Adrenal gland (tissue), 12 donors: ENCODE data around the gene MRPS5. TPM values are rescaled to one million over a fixed set of nuclear protein-coding genes. Genes with fewer than 3 reads are reported as not detected.

ENCODE experiments used
- DNase-seq, 7 donors: peaks; one replicate each; pipeline ENCODE4 v3.0.0-alpha.2; 2019 to 2020
- H3K27ac ChIP-seq, 5 donors: fragments of 200-600 bp; sonication (generic) in 4 of 5; 1 replicate in 3 of 5; 2 replicates in 2 of 5; pipeline versions ENCODE4 v1.5.1 to v1.8.0; 2016 to 2020; ENCODE audit warnings: mild to moderate bottlenecking in 1 of 5
- H3K27me3 ChIP-seq: fragments of 200-600 bp; 2 replicates; pipeline ENCODE4 v1.8.0; 2021
- H3K36me3 ChIP-seq, 2 donors: fragments of 200-600 bp; replicated peaks in 1 of 2; 1 replicate in 1 of 2; 2 replicates in 1 of 2; pipeline versions ENCODE4 v1.5.1 to v1.8.0; 2018 to 2022
- H3K4me1 ChIP-seq, 2 donors: fragments of 200-600 bp; replicated peaks in 1 of 2; 1 replicate in 1 of 2; 2 replicates in 1 of 2; pipeline versions ENCODE4 v1.5.1 to v1.8.0; 2018 to 2021
- H3K4me3 ChIP-seq, 4 donors: fragments of 200-600 bp; sonication (generic) in 3 of 4; one replicate each; pipeline ENCODE4 v1.5.1; 2016 to 2018
- H3K9me3 ChIP-seq, 3 donors: fragments of 200-600 bp; sonication (generic) in 1 of 3; replicated peaks in 1 of 3; 1 replicate in 2 of 3; 2 replicates in 1 of 3; pipeline versions ENCODE4 v1.5.1 to v1.8.0; 2016 to 2021
- POLR2A ChIP-seq, 2 donors: fragments of 450-650 bp; IDR thresholded peaks; one replicate each; pipeline ENCODE4 v1.6.1; 2017; ENCODE audit warnings: antibody characterized with exemption in 2 of 2, mild to moderate bottlenecking in 2 of 2, moderate library complexity in 1 of 2
- WGBS, 4 donors: extraction: QIAGEN DNeasy Blood & Tissue Kit in 2 of 4; methylation state at CpG; one replicate each; pipeline versions ENCODE4 v1.1.5 to v1.1.7; 2013 to 2017; 5-methylcytosine and 5-hydroxymethylcytosine counted together
- intact Hi-C, 2 donors: fragments of 100-400 bp; cut with DNase I; formaldehyde crosslinking; loops; one replicate each; pipeline versions ENCODE4 v1.14.1 to v1.15.0; 2022 to 2023
- polyA plus RNA-seq, 3 donors: library from polyadenylated mRNA; stranded (reverse); fragments of 200-250 nt in 2 of 3; fragments of 350-450 nt in 1 of 3; fragmentation: Illumina TruSeq in 1 of 3; extraction: RNeasy Lipid Tissue Mini Kit (QIAGEN cat#74804) in 1 of 3; gene quantifications; one replicate each; pipeline ENCODE4 v1.2.3, GENCODE V29; 2013 to 2014
- total RNA-seq, 9 donors: library from RNA; depleted of rRNA in 4 of 9; stranded (reverse); fragments of >200 nt in 4 of 9; fragments of 120-200 nt in 1 of 9; fragmentation: NEBNext Ultra II Directional in 1 of 9; extraction: Animal tissue kit (Norgen Biotek cat#: 25700) in 1 of 9; gene quantifications; one replicate each; pipeline versions ENCODE4 v1.1.0 to v1.2.4, GENCODE V29; 2013 to 2023
- TF ChIP-seq, protein P1 (sequence below), 6 experiments: fragments of 450-650 bp in 4 of 6; fragments of 200-600 bp in 2 of 6; sonication (generic) in 1 of 6; IDR thresholded peaks; 1 replicate in 5 of 6; 2 replicates in 1 of 6; pipeline versions ENCODE4 v1.5.1 to v1.8.0; 2016 to 2021; ENCODE audit warnings: antibody characterized with exemption in 6 of 6, mild to moderate bottlenecking in 2 of 6, moderate library complexity in 1 of 6
- donor health status: healthy with polysubstance abuse.
- donor health status: Bipolar disorder and iron deficiency.
- donor health status: DM: yes; HTN: yes; CAD: no.
- donor health status: DM: no; HTN: no; CAD: no.
- donor health status: DM: no; HTN: no; CAD: no.
- donor health status: DM: yes; HTN: yes; CAD: no.

The MRPS5 gene
- total and polyA plus RNA-seq, 12 donors = 41.0 to 99.0 (median 60.3) TPM

DNA sequence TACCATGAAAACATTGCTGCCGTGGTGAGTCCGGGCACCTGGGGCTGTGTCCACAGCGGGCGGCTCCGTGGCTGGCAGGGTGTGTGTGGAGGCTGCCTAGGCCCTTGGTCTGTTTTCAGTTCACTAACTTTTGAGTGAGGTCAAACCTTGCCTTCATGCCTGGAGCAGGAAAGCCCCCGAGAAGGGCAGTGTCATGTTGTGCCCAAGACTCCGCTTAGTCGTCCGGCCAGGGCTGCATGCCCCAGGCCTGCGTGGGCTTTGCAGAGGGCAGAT, 72.0 kb downstream of the MRPS5 start:
- no peaks in the 10 kb centered on the region for H3K27me3 ChIP-seq
- no peak for DNase-seq
- H3K36me3 ChIP-seq = no peaks in the 10 kb centered on the region
- H3K4me1 ChIP-seq = no peaks in the 10 kb centered on the region
- no peak overlapping the region for H3K27ac ChIP-seq
- 88 to 95% (median 89%) methylated on average over 7 to 10 of the region's 10 CpGs for WGBS, 4 donors
- H3K9me3 ChIP-seq = no peaks in the 10 kb centered on the region
- intact Hi-C loops = no loop called here
- H3K4me3 ChIP-seq = no peak overlapping the region
- TF ChIP-seq POLR2A (IDR thresholded peaks at IDR 0.05) = no peak
- TF ChIP-seq, protein P1, sequence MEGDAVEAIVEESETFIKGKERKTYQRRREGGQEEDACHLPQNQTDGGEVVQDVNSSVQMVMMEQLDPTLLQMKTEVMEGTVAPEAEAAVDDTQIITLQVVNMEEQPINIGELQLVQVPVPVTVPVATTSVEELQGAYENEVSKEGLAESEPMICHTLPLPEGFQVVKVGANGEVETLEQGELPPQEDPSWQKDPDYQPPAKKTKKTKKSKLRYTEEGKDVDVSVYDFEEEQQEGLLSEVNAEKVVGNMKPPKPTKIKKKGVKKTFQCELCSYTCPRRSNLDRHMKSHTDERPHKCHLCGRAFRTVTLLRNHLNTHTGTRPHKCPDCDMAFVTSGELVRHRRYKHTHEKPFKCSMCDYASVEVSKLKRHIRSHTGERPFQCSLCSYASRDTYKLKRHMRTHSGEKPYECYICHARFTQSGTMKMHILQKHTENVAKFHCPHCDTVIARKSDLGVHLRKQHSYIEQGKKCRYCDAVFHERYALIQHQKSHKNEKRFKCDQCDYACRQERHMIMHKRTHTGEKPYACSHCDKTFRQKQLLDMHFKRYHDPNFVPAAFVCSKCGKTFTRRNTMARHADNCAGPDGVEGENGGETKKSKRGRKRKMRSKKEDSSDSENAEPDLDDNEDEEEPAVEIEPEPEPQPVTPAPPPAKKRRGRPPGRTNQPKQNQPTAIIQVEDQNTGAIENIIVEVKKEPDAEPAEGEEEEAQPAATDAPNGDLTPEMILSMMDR (IDR thresholded peaks at IDR 0.05) = no peak

DNA sequence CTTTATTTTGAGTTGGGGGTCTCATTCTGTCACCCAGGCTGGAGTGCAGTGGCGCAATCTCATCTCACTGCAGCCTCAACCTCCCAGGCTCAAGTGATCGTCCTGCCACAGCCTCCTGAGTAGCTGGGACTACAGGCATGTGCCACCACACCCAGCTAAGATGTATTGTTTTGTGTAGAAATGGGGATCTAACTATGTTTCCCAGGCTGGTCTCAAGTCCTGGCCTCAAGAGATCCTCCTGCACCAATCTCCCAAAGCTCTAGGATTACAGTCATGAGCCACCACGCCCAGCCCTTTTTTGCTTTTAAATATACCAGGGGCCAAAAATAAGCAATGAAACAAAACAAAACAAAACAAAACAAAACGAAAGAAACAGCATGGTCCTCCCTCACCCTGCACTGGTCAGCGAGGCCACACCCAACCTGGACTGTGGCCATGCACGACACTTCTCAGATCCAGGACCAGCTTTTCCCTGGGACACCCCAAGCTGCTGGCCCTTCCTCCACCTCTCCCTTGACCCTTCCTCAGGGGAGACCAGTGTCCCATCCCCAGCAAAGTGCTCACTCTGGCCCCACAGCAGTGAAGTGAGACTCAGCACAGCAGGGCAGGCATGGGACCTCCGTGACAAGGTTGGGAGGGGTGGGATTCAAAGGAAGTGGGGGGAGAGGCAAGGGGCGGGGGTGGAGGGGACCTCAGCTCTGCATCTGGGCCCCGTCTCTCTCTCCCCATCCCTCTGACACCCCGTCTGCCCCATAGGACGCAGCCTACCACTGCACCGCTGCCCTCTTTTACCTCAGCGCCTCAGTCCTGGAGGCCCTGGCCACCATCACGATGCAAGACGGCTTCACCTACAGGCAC, 72.6 kb downstream of the MRPS5 start:
- Histone ChIP-seq H3K36me3 (no peaks in the 10 kb centered on the region), H3K4me3 (no peak overlapping the region), H3K9me3 (no peaks in the 10 kb centered on the region), H3K27ac (no peak overlapping the region), H3K27me3 (no peaks in the 10 kb centered on the region), H3K4me1 (no peaks in the 10 kb centered on the region)
- intact Hi-C loops = no loop called here
- no peak for DNase-seq
- WGBS, 4 donors = 72 to 84% (median 78%) methylated on average over 13 to 15 of the region's 15 CpGs
- TF ChIP-seq, protein P1 (IDR thresholded peaks at IDR 0.05) = no peak
- no peak for TF ChIP-seq POLR2A (IDR thresholded peaks at IDR 0.05)

DNA sequence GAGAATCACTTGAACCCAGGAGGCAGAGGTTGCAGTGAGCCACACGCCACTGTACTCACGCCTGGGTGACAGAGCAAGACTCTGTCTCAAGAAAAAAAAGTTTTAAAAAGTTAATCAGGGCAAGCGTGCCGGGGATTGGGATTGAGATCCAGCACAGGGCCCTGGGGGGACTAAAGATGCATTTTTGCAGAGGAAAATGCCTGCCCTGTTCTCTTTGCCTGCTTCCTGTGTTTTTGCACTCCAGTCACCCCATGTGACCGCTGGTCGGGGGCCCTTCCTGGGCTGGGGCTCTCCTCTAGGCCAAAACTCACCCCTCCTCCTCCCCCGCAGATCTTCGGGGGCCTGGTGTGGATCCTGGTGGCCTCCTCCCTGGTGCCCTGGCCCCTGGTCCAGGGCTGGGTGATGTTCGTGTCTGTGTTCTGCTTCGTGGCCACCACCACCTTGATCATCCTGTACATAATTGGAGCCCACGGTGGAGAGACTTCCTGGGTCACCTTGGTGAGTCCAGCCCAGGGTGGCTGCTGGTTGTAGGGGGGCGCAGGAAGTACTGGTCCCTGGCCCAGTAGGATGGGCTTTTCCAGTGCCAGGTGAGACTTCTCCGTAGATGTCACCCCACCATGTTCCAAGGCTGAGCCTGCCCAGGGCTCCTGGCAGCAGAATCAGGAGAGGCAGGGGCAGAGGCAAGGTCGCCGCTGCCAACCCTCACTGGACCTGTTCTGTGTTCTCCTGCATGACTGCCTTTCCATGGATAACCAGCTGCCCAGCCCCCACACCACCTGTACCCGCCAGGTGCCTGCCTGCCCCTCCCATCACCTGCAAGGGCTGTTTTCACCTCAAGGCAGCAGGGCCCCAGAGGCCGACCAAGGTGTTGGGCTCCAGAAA, 73.7 kb downstream of the MRPS5 start:
- no peak for TF ChIP-seq POLR2A (IDR thresholded peaks at IDR 0.05)
- TF ChIP-seq, protein P1 (IDR thresholded peaks at IDR 0.05) = no peak
- DNase-seq = no peak
- Histone ChIP-seq H3K4me1 (peaks cover 0 to 4% of the 10 kb centered on the region in 2 donors), H3K27ac (no peak overlapping the region), H3K4me3 (no peak overlapping the region), H3K27me3 (no peaks in the 10 kb centered on the region), H3K36me3 (no peaks in the 10 kb centered on the region), H3K9me3 (no peaks in the 10 kb centered on the region)
- intact Hi-C loops = no loop called here
- WGBS, 4 donors = 71 to 82% (median 80%) methylated on average over 10 to 17 of the region's 17 CpGs

- no peaks in the 10 kb centered on the region for H3K27me3 ChIP-seq
- H3K36me3 ChIP-seq = no peaks in the 10 kb centered on the region
- TF ChIP-seq, protein P1 (IDR thresholded peaks at IDR 0.05) = no peak
- no peak for TF ChIP-seq POLR2A (IDR thresholded peaks at IDR 0.05)
- no peak for DNase-seq
- H3K27ac ChIP-seq = no peak overlapping the region
- WGBS, 4 donors = 80 to 86% (median 85%) methylated on average over 13 of the region's 13 CpGs
- peaks cover 0 to 4% of the 10 kb centered on the region in 2 donors for H3K4me1 ChIP-seq
- H3K4me3 ChIP-seq = no peak overlapping the region
- intact Hi-C loops = no loop called here
- H3K9me3 ChIP-seq = no peaks in the 10 kb centered on the region
Observed at GRCh38 chr2:95046371-95047112, 75.1 kb downstream of the MRPS5 start.
